ENCODE results near the gene MGMT.

DNA sequence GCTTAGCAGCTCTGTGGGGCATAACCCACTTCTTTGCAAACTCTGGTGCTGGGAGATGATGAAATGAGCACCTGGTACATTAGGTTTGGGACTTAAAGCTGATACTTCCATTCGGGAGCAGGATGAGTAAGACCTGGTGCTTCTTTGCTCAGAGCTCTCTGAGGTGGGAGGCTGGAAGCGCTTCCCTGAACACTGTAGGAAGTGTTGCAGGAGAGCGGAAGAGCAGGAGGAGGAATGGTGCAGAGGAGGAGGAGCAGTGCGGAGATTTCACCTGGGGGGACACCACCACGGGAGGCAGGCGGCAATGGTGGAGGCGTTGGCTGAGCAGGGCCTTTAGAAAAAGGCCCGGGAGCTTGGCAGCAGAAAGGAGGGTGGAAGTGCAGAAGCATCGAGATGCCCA is 142.5 kb downstream of the MGMT start:
- TF ChIP-seq, protein P1, sequence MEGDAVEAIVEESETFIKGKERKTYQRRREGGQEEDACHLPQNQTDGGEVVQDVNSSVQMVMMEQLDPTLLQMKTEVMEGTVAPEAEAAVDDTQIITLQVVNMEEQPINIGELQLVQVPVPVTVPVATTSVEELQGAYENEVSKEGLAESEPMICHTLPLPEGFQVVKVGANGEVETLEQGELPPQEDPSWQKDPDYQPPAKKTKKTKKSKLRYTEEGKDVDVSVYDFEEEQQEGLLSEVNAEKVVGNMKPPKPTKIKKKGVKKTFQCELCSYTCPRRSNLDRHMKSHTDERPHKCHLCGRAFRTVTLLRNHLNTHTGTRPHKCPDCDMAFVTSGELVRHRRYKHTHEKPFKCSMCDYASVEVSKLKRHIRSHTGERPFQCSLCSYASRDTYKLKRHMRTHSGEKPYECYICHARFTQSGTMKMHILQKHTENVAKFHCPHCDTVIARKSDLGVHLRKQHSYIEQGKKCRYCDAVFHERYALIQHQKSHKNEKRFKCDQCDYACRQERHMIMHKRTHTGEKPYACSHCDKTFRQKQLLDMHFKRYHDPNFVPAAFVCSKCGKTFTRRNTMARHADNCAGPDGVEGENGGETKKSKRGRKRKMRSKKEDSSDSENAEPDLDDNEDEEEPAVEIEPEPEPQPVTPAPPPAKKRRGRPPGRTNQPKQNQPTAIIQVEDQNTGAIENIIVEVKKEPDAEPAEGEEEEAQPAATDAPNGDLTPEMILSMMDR (IDR thresholded peaks at IDR 0.05; ENCODE audit: low read depth, low read length, missing input control), result no peak
- TF ChIP-seq, protein P2, sequence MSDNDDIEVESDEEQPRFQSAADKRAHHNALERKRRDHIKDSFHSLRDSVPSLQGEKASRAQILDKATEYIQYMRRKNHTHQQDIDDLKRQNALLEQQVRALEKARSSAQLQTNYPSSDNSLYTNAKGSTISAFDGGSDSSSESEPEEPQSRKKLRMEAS (IDR thresholded peaks at IDR 0.05), result no peak
- TF ChIP-seq EGR1 (IDR thresholded peaks at IDR 0.05; ENCODE audit: low read depth in 2 of 2) (no peak), FOXA1 (IDR thresholded peaks at IDR 0.05) (no peak), SP1 (IDR thresholded peaks at IDR 0.05) (no peak), RXRA (IDR thresholded peaks at IDR 0.05) (no peak), HNF4A (conservative IDR thresholded peaks at IDR 0.05) (no peak)

All from liver (tissue), 3 donors.